IMR-90 (cell line): Measurements from ENCODE around the gene MBD3L2B.
"Not testable (repeated sequence)": the region's sequence is repeated elsewhere in the genome, so short reads cannot be mapped to it uniquely, and the experiment has no call there.

Source experiments
- BHLHE40 ChIP-seq: fragments of 150-350 bp; IDR thresholded peaks from 2 replicates; pipeline ENCODE4 v1.6.1; 2016; ENCODE audit warnings: mild to moderate bottlenecking, low read depth, low read length
- CTCF ChIP-seq: conservative IDR thresholded peaks from 2 replicates; pipeline ENCODE4 v1.5.1; 2012; ENCODE audit warnings: mild to moderate bottlenecking, low read depth, low read length, improper control_type of control experiment
- ELK1 ChIP-seq: fragments of 150-350 bp; IDR thresholded peaks from 2 replicates; pipeline ENCODE4 v1.6.1; 2016; ENCODE audit warnings: low read depth, mild to moderate bottlenecking, low read length, moderate library complexity, borderline replicate concordance
- FOS ChIP-seq: fragments of 150-350 bp; IDR thresholded peaks from 2 replicates; pipeline ENCODE4 v1.6.1; 2016; ENCODE audit warnings: low read depth, low read length
- MXI1 ChIP-seq: IDR thresholded peaks from 2 replicates; pipeline ENCODE4 v1.6.1; 2012; ENCODE audit warnings: low read depth, mild to moderate bottlenecking, low read length, moderate library complexity, borderline replicate concordance
- POLR2A ChIP-seq: IDR thresholded peaks from 2 replicates; pipeline ENCODE4 v1.6.1; 2012; ENCODE audit warnings: mild to moderate bottlenecking, low read depth, low read length
- RAD21 ChIP-seq: IDR thresholded peaks from 2 replicates; pipeline ENCODE4 v1.6.1; 2012; ENCODE audit warnings: low read length, improper control_type of control experiment
- RFX5 ChIP-seq: IDR thresholded peaks from 2 replicates; pipeline ENCODE4 v1.8.0; 2012; ENCODE audit warnings: low read depth, mild to moderate bottlenecking, low read length, moderate library complexity
- SMC3 ChIP-seq: fragments of 150-350 bp; IDR thresholded peaks from 2 replicates; pipeline ENCODE4 v1.6.1; 2016; ENCODE audit warnings: low read depth, mild to moderate bottlenecking, antibody characterized with exemption, low read length, moderate library complexity
- TF ChIP-seq, protein P1 (sequence below): fragments of 150-350 bp; IDR thresholded peaks from 2 replicates; pipeline ENCODE4 v1.6.1; 2017; ENCODE audit warnings: mild to moderate bottlenecking, antibody characterized with exemption, low read length, low read depth

DNA sequence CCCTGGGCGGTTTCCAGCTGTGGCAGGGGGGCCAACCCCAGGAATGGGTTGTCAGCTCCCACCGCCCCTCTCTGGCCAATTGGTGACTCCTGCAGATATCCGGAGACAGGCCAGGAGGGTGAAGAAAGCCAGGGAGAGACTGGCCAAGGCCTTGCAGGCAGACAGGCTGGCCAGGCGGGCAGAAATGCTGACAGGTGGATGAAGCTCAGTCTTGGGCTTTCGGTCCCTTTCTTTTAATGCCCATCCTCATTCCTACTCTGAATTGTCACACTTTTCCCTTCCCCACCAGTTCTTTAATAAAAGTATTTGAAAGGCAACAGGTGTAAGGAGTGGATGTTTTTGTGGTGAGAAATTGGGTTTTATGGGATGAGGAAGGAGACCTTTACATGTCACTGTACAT, 30.2 kb upstream of the MBD3L2B start:
- not testable (repeated sequence) for TF ChIP-seq POLR2A, CTCF, RAD21, ELK1, RFX5, MXI1, SMC3, BHLHE40, FOS
- TF ChIP-seq, protein P1, sequence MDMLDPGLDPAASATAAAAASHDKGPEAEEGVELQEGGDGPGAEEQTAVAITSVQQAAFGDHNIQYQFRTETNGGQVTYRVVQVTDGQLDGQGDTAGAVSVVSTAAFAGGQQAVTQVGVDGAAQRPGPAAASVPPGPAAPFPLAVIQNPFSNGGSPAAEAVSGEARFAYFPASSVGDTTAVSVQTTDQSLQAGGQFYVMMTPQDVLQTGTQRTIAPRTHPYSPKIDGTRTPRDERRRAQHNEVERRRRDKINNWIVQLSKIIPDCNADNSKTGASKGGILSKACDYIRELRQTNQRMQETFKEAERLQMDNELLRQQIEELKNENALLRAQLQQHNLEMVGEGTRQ: not testable (repeated sequence)
